PC-9 (cell line): Measurements from ENCODE around the gene SDK1. TPM values are rescaled to one million over a fixed set of nuclear protein-coding genes. Genes with fewer than 3 reads are reported as not detected.

Experiments
- BruUV-seq: library from RNA; stranded (reverse); fragments of 400-500 nt; replicated peaks from 2 replicates; lab custom pipeline; 2021; lab: Mats Ljungman, UMichigan
- CTCF ChIA-PET: fragments of 300-600 bp; sonication (Branson Sonifier 250); formaldehyde crosslinking; loops from one replicate; lab custom pipeline; 2022; ENCODE audit warnings: antibody characterized with exemption; lab: Charles Lee
- POLR2A ChIA-PET: fragments of 300-600 bp; sonication (Branson Sonifier 250); formaldehyde crosslinking; loops from one replicate; lab custom pipeline; 2022; ENCODE audit warnings: antibody characterized with exemption; ENCODE audit not compliant: unreplicated experiment; lab: Charles Lee
- DNase-seq, 2 experiments: peaks; one replicate each; pipeline versions ENCODE4 v3.0.0 to v3.0.0-alpha.2; 2015 to 2022; ENCODE audit warnings: mixed read lengths in 1 of 2
- H2AFZ ChIP-seq: fragments of 200-600 bp; sonication (generic); 2 replicates; pipeline ENCODE4 v1.8.1; 2017; ENCODE audit warnings: antibody characterized with exemption
- H3F3A ChIP-seq: fragments of 200-600 bp; sonication (generic); 2 replicates; pipeline ENCODE4 v1.8.1; 2017; ENCODE audit warnings: antibody characterized with exemption, mild to moderate bottlenecking, low read depth; ENCODE audit not compliant: insufficient read depth
- H3K27ac ChIP-seq: fragments of 200-600 bp; sonication (generic); 2 replicates; pipeline ENCODE4 v1.6.1; 2016; ENCODE audit warnings: mixed run types
- H3K27me3 ChIP-seq: fragments of 200-600 bp; sonication (generic); 2 replicates; pipeline ENCODE4 v1.6.1; 2016; ENCODE audit warnings: low read depth, mixed run types; ENCODE audit not compliant: insufficient read depth
- H3K36me3 ChIP-seq: fragments of 200-600 bp; sonication (generic); 2 replicates; pipeline ENCODE4 v1.6.1; 2016; ENCODE audit warnings: low read depth, mixed run types
- H3K4me1 ChIP-seq: fragments of 200-600 bp; sonication (generic); replicated peaks from 2 replicates; pipeline ENCODE4 v1.6.1; 2016; ENCODE audit warnings: mixed run types; ENCODE audit not compliant: insufficient read depth
- H3K4me2 ChIP-seq: fragments of 200-600 bp; sonication (generic); 2 replicates; pipeline ENCODE4 v1.6.1; 2017; ENCODE audit warnings: mixed run types
- H3K4me3 ChIP-seq: fragments of 200-600 bp; sonication (generic); 2 replicates; pipeline ENCODE4 v1.6.1; 2016; ENCODE audit warnings: mixed run types
- H3K79me2 ChIP-seq: fragments of 200-600 bp; sonication (generic); 2 replicates; pipeline ENCODE4 v1.6.1; 2017; ENCODE audit warnings: low read depth, mixed run types
- H3K9me2 ChIP-seq: fragments of 200-600 bp; sonication (generic); 2 replicates; pipeline ENCODE4 v1.8.1; 2017; ENCODE audit warnings: mild to moderate bottlenecking; ENCODE audit not compliant: insufficient read depth
- H3K9me3 ChIP-seq: fragments of 200-600 bp; sonication (generic); 2 replicates; pipeline ENCODE4 v1.8.1; 2016; ENCODE audit warnings: low read depth; ENCODE audit not compliant: insufficient read depth
- H4K20me1 ChIP-seq: fragments of 200-600 bp; sonication (generic); 2 replicates; pipeline ENCODE4 v1.8.1; 2017; ENCODE audit not compliant: insufficient read depth
- EZH2 ChIP-seq: fragments of 200-600 bp; sonication (generic); IDR thresholded peaks from 2 replicates; pipeline ENCODE4 v1.8.0; 2017; ENCODE audit warnings: antibody characterized with exemption, low read depth
- intact Hi-C: fragments of 100-400 bp; cut with micrococcal nuclease; formaldehyde crosslinking; loops from one replicate; pipeline ENCODE4 v1.10.0; 2022; ENCODE audit not compliant: unreplicated experiment
- total RNA-seq: library from RNA; stranded (reverse); gene quantifications from 2 replicates; pipeline ENCODE4 v1.2.3, GENCODE V29; 2021
- TF ChIP-seq, protein P1 (sequence below): fragments of 200-600 bp; sonication (generic); conservative IDR thresholded peaks from 2 replicates; pipeline ENCODE4 v1.6.1; 2017; ENCODE audit warnings: mixed run types, antibody characterized with exemption, mild to moderate bottlenecking, moderate library complexity

SDK1 gene
- total RNA-seq, 1 experiment from 2014 or later = not detected

DNA sequence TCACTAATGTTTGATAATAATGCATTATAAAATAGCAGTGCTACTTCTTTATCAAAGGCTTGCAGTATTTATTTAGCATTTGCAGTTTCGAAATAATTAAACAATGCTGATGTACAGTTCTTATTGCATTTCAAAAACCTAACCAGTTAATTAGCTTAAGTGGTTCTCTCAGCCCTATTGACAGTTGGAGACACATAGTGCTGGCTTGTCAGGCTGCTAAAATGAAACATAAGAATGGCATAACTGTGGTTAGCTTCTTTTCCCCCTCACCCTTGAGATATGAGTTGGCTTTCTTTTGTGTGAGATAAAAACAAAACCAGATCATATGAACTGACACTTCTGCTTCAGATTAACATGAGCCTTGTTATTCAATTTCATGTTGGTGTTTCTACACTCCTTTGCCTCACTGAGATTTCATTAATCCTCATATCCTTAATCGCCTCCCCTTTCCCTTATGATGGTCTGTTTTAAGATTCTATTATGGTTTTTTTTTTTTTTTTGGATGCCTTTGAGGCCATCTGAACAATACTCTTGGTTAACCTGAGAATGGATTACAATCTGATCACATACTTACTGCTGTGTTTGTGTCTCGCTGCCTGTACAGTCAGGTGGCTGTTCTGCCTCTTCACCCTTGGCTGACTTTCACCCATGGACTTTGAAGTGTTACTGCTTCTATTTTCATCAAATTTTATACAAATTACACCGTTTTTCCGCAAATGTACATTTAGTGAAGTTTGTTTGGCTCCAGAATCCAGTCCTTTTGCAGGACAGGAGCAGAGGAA lies 108.0 kb downstream of the SDK1 start:
- Histone ChIP-seq H3K27me3 (peaks cover 57% of the 10 kb centered on the region), H3F3A (peaks cover 8% of the 10 kb centered on the region; the same call in 1 of the 2 replicates), H3K9me2 (no peaks in the 10 kb centered on the region), H3K79me2 (no peaks in the 10 kb centered on the region), H3K36me3 (no peaks in the 10 kb centered on the region), H3K4me1 (peaks cover 12% of the 10 kb centered on the region), H3K27ac (no peak overlapping the region), H3K9me3 (no peaks in the 10 kb centered on the region), H3K4me3 (no peak overlapping the region), H2AFZ (no peak overlapping the region), H4K20me1 (no peaks in the 10 kb centered on the region), H3K4me2 (no peak overlapping the region)
- CTCF ChIA-PET = no interaction called here
- POLR2A ChIA-PET = no interaction called here
- DNase-seq = no peak
- TF ChIP-seq, protein P1, sequence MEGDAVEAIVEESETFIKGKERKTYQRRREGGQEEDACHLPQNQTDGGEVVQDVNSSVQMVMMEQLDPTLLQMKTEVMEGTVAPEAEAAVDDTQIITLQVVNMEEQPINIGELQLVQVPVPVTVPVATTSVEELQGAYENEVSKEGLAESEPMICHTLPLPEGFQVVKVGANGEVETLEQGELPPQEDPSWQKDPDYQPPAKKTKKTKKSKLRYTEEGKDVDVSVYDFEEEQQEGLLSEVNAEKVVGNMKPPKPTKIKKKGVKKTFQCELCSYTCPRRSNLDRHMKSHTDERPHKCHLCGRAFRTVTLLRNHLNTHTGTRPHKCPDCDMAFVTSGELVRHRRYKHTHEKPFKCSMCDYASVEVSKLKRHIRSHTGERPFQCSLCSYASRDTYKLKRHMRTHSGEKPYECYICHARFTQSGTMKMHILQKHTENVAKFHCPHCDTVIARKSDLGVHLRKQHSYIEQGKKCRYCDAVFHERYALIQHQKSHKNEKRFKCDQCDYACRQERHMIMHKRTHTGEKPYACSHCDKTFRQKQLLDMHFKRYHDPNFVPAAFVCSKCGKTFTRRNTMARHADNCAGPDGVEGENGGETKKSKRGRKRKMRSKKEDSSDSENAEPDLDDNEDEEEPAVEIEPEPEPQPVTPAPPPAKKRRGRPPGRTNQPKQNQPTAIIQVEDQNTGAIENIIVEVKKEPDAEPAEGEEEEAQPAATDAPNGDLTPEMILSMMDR = no peak
- no peak for TF ChIP-seq EZH2
- intact Hi-C loops = no loop called here
- BruUV-seq = no TSS peak

DNA sequence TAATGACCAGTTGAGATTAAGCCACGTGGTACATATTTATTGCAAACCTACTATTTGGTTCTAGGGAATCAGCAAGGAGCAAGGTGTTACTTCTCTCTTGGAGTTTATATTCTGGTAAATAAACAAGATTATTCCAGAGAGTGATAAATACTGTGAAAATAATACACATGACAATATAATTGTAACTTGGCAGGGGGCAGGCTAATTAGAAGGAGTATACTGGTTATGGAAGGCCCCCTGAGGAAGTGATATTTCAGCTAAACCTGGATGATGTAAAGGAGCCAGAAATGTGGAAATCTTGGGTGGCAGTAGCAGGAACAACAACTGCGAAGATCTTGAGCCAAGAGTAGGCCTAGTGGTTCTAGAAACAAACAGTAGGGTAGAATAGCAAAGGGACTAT lies 111.8 kb downstream of the SDK1 start:
- Histone ChIP-seq H3K4me2 (no peak overlapping the region), H3K4me3 (no peak overlapping the region), H3F3A (no peaks in the 10 kb centered on the region), H3K79me2 (no peaks in the 10 kb centered on the region), H3K4me1 (no peaks in the 10 kb centered on the region), H3K9me3 (no peaks in the 10 kb centered on the region), H3K9me2 (no peaks in the 10 kb centered on the region), H3K27me3 (peaks cover 77% of the 10 kb centered on the region), H4K20me1 (no peaks in the 10 kb centered on the region), H2AFZ (no peak overlapping the region), H3K36me3 (no peaks in the 10 kb centered on the region), H3K27ac (no peak overlapping the region)
- intact Hi-C loops = no loop called here
- no TSS peak for BruUV-seq
- DNase-seq = no peak
- no peak for TF ChIP-seq EZH2
- POLR2A ChIA-PET = no interaction called here
- CTCF ChIA-PET = no interaction called here

DNA sequence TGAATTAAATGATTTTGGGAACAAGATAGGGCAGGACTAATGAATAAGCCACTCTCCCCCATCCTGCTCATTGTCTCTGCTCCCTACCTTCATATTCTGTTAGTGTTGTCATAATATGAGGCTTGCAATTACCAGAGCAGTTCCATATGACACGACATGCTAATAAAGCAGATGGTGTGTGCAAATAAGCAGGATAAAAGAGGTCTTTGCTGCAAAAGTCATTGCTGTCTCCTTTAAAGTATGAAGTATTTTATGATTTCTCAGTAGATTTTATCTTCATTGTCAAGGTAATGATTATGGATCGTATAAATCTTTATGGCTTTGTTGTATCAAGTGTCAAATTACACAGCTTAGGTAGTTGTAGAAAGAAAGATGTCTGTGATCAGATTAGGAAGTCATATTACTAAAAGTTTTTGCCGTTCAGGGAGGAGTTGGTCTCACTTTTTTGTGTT lies 114.8 kb downstream of the SDK1 start:
- intact Hi-C loops = no loop called here
- H3K9me3 ChIP-seq = no peaks in the 10 kb centered on the region
- H3K9me2 ChIP-seq = no peaks in the 10 kb centered on the region
- no peak overlapping the region for H3K27ac ChIP-seq
- ChIA-PET CTCF (no interaction called here), POLR2A (no interaction called here)
- no peak overlapping the region for H2AFZ ChIP-seq
- H3K4me3 ChIP-seq = no peak overlapping the region
- no peaks in the 10 kb centered on the region for H3K4me1 ChIP-seq
- H3K27me3 ChIP-seq = peaks cover 91% of the 10 kb centered on the region
- no peak overlapping the region for H3K4me2 ChIP-seq
- no peaks in the 10 kb centered on the region for H3K79me2 ChIP-seq
- TF ChIP-seq EZH2 = no peak
- TF ChIP-seq, protein P1 = no peak
- no peaks in the 10 kb centered on the region for H4K20me1 ChIP-seq
- H3K36me3 ChIP-seq = no peaks in the 10 kb centered on the region
- H3F3A ChIP-seq = no peaks in the 10 kb centered on the region
- DNase-seq = no peak
- no TSS peak for BruUV-seq
